ENCODE data around the gene G3BP1. TPM values are rescaled to one million over a fixed set of nuclear protein-coding genes. Genes with fewer than 3 reads are reported as not detected.

The G3BP1 gene
- total and polyA plus RNA-seq, 5 donors = 25.5 to 121 (median 111) TPM

DNA sequence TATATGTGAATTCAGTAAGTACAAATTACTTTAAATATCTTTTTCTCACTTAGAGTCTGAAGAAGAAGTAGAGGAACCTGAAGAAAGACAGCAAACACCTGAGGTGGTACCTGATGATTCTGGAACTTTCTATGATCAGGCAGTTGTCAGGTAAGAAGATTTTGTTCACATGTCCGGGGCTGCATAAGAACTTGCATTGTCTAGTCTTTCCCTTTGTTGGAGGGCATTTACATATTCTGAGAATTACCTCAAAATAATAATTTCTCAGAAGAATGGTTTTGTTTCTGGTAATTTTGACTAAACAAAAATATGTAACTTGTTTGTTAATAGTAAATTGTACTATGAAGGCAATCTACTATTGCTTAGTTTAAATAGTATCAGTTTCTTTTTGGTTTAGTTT lies 23.7 kb downstream of the G3BP1 start:
- Histone ChIP-seq H3K27ac (ENCODE audit: low read length) (no peak overlapping the region), H3K27me3 (ENCODE audit: control insufficient read depth, insufficient read depth) (no peaks in the 10 kb centered on the region), H3K9me3 (ENCODE audit: control insufficient read depth, low read length) (no peaks in the 10 kb centered on the region), H3K4me1 (ENCODE audit: control insufficient read depth, insufficient read depth, low read length) (no peaks in the 10 kb centered on the region), H3K4me3 (ENCODE audit: low read length) (no peak overlapping the region)
- ATAC-seq (no peak), DNase-seq (no peak)
- intact Hi-C loops (cut with DNase I) = no loop called here
- WGBS = 93% methylated on average over 1 of the region's 1 CpG

DNA sequence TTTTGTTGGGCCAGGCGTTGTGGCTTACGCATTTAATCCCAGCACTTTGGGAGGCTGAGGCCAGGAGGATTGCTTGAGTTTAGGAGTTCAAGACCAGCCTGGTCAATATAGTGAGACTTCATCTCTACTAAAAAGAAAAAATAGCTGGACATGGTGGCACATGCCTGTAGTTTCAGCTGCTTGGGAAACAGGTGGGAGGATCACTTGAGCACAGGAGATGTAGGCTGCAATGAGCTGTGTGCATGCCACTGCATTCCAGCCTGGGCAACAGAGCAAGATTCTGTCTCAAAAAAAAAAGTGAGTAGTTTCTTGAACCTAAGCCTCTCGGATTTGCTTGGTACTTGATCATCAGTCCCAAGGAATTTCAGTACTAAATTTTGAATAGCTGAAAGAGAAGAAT lies 26.9 kb downstream of the G3BP1 start:
- intact Hi-C loops (cut with DNase I) = no loop called here
- DNase-seq (peak in 1 of 3 donors; percentile 9), ATAC-seq (no peak)
- H3K27ac ChIP-seq (ENCODE audit: low read length) = no peak overlapping the region
- no peaks in the 10 kb centered on the region for H3K9me3 ChIP-seq (ENCODE audit: control insufficient read depth, low read length)
- 93% methylated on average over 3 of the region's 3 CpGs for WGBS
- H3K4me3 ChIP-seq (ENCODE audit: low read length) = no peak overlapping the region
- H3K27me3 ChIP-seq (ENCODE audit: control insufficient read depth, insufficient read depth) = no peaks in the 10 kb centered on the region
- no peaks in the 10 kb centered on the region for H3K4me1 ChIP-seq (ENCODE audit: control insufficient read depth, insufficient read depth, low read length)

DNA sequence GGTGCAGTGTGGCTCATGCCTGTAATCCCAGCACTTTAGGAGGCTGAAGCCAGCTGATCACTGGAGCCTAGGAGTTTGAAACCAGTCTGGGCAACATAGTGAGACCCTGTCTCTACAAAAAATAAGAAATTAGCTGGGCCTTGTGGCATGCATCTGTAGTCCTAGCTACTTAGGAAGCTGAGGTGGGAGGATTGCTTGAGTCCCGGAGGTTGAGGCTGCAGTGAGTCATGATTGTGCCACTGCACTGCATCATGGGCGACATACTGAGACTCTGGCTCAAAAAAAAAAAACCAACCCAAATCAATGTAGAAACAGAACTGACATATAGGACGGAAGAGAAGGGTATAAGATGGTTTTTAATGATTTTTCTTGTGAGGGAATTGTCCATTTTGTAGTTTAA lies 27.7 kb downstream of the G3BP1 start:
- no peak for ATAC-seq
- intact Hi-C loops (cut with DNase I) = no loop called here
- 77% methylated on average over 3 of the region's 3 CpGs for WGBS

DNA sequence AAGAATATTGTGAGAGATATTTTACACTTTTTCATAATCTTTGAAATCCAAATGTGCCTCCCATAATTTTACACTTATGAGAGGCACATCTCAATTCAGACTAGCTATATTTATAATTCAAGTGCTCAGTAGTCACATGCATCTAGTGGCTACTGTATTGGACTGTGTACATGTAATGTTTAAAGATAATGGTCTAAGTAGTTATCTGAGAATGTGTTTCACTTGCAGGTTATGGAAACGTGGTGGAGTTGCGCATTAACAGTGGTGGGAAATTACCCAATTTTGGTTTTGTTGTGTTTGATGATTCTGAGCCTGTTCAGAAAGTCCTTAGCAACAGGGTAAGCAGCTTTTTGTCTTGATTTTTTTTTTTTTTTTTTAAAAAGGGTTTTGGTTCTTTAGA lies 28.8 kb downstream of the G3BP1 start:
- ATAC-seq (no peak), DNase-seq (no peak)
- Histone ChIP-seq H3K4me1 (ENCODE audit: control insufficient read depth, insufficient read depth, low read length) (no peaks in the 10 kb centered on the region), H3K27ac (ENCODE audit: low read length) (no peak overlapping the region), H3K4me3 (ENCODE audit: low read length) (no peak overlapping the region), H3K9me3 (ENCODE audit: control insufficient read depth, low read length) (no peaks in the 10 kb centered on the region), H3K27me3 (ENCODE audit: control insufficient read depth, insufficient read depth) (no peaks in the 10 kb centered on the region)
- intact Hi-C loops (cut with DNase I) = no loop called here
- 68% methylated on average over 2 of the region's 2 CpGs for WGBS

More for the DNA sequence above, 27.7 kb downstream of the G3BP1 start:
- Histone ChIP-seq H3K4me1 (ENCODE audit: control insufficient read depth, insufficient read depth, low read length) (no peaks in the 10 kb centered on the region), H3K27me3 (ENCODE audit: control insufficient read depth, insufficient read depth) (no peaks in the 10 kb centered on the region), H3K4me3 (ENCODE audit: low read length) (no peak overlapping the region), H3K9me3 (ENCODE audit: control insufficient read depth, low read length) (no peaks in the 10 kb centered on the region), H3K27ac (ENCODE audit: low read length) (no peak overlapping the region)
- DNase-seq = no peak

DNA sequence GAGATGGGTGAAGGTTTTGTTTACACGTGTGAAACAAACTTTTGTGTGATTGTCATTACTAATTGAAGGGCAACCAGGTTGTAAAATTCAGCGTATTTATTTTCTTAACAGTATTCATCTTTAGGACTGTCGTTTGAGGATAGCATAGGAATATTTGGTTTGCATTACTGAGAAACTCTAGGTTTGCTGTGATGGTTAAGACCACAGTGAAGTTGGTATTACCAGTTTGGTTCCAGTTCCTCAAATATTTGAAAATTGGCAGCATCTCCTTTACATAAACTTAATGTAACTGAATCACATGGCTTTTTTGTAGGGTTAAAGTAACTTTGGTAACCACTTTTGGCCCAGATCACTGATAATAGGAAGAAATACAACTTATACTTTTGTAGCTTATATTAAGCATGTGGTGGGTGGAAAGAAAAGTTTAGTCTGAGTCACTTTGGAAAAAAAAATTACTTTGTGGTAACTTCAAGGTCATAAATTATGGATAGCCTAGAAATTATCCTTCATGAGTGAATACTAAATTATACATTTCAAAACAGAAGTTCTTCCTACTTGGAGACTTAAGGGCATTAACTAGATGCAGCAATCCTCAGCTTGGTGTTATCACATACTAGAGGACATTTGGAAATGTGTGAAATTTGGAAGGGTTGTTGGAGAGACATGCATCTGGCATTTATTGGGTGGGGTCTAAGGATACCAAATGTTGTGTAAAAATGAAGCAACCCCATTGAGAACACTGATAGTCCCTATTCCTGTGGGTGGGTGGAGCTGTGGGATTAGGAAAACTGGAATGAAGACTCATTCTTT lies 33.9 kb downstream of the G3BP1 start:
- no peak overlapping the region for H3K27ac ChIP-seq (ENCODE audit: low read length)
- intact Hi-C loops (cut with DNase I) = no loop called here
- no peak for DNase-seq
- peaks cover 3% of the 10 kb centered on the region for H3K4me1 ChIP-seq (ENCODE audit: control insufficient read depth, insufficient read depth, low read length)
- WGBS = 93% methylated on average over 3 of the region's 3 CpGs
- H3K9me3 ChIP-seq (ENCODE audit: control insufficient read depth, low read length) = no peaks in the 10 kb centered on the region
- ATAC-seq = peak; percentile 86 to 91
- no peak overlapping the region for H3K4me3 ChIP-seq (ENCODE audit: low read length)
- H3K27me3 ChIP-seq (ENCODE audit: control insufficient read depth, insufficient read depth) = no peaks in the 10 kb centered on the region

DNA sequence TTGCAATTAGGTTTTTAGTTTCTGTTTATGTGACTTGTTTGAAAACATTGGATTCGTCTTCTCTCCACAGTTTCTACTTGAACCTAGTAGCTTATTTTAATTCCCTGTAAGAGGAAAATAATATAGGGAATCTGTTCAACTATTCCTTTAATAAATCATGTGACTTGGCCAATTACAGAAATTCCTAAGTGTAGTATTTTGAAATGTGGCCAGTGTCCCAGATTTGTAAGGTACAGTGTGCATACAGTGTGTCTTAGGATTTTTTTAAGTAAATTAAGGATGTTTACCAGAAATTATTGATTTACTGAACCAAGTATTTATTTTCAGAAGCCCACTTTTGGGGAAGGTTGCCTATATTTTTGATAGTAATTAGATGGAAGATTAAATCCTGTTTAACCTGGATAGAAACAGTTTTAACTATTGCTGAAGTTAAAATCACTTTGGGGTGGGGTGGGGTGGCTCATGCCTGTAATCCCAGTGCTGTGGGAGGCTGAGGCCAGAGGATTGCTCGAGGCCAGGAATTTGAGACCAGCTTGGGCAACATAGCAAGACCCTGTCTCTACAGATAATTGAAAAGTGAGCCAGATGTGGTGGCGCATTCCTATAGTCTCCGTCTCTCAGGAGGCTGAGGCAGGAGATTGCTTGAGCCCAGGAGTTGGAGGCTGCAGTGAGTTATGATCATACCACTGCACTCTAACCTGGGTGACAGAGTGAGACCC lies 36.9 kb downstream of the G3BP1 start:
- 83% methylated on average over 4 of the region's 4 CpGs for WGBS
- peaks cover 8% of the 10 kb centered on the region for H3K4me1 ChIP-seq (ENCODE audit: control insufficient read depth, insufficient read depth, low read length)
- no peaks in the 10 kb centered on the region for H3K9me3 ChIP-seq (ENCODE audit: control insufficient read depth, low read length)
- DNase-seq (no peak), ATAC-seq (no peak)
- intact Hi-C loops (cut with DNase I) = no loop called here
- H3K4me3 ChIP-seq (ENCODE audit: low read length) = no peak overlapping the region
- H3K27me3 ChIP-seq (ENCODE audit: control insufficient read depth, insufficient read depth) = no peaks in the 10 kb centered on the region
- H3K27ac ChIP-seq (ENCODE audit: low read length) = no peak overlapping the region

DNA sequence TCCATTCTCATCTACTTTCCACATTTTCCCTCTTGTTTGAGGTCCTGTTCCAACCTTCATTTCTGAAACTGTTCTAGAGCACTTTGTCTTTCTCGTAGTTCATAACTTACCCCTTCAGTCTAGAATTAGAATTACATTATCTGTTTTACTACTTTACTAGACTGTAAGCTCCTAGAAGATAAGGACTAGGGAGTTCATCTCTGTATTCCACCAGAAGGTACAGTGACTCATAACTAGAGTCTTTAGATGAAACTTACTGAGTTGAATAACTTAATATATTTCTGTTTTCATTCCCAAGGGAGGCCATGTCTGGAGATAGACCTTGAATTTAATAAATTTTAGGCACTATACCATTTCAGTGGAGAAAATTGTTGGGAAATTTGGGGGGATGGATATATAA lies 38.7 kb downstream of the G3BP1 start:
- intact Hi-C loops (cut with DNase I) = no loop called here
- DNase-seq (no peak), ATAC-seq (no peak)
- H3K27ac ChIP-seq (ENCODE audit: low read length) = no peak overlapping the region
- no peaks in the 10 kb centered on the region for H3K27me3 ChIP-seq (ENCODE audit: control insufficient read depth, insufficient read depth)
- WGBS = 88% methylated on average over 1 of the region's 1 CpG
- H3K4me3 ChIP-seq (ENCODE audit: low read length) = no peak overlapping the region
- H3K9me3 ChIP-seq (ENCODE audit: control insufficient read depth, low read length) = no peaks in the 10 kb centered on the region
- peaks cover 8% of the 10 kb centered on the region for H3K4me1 ChIP-seq (ENCODE audit: control insufficient read depth, insufficient read depth, low read length)

DNA sequence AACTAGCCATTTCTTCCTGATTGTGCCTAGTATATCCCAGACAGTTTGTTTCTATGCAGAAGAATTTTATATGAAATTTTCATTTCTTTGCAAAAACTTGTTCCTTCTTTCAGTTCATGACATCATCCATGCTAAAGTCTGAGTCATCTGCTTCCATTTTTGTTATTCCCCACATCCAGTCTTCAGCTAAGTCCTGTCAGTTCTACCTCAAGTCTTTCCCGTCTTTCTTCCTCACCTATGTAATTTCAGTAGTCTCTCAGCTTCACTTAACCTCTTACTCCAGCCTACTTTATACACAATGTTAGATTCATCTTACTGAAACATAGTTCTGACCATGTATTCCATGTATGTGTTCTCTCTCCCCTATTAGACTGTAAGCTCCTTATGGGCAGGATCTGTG lies 39.1 kb downstream of the G3BP1 start:
- ATAC-seq = no peak
- no peaks in the 10 kb centered on the region for H3K27me3 ChIP-seq (ENCODE audit: control insufficient read depth, insufficient read depth)
- peaks cover 8% of the 10 kb centered on the region for H3K4me1 ChIP-seq (ENCODE audit: control insufficient read depth, insufficient read depth, low read length)
- H3K27ac ChIP-seq (ENCODE audit: low read length) = no peak overlapping the region
- no peak for DNase-seq
- WGBS = 97% methylated on average over 1 of the region's 1 CpG
- intact Hi-C loops (cut with DNase I) = no loop called here
- H3K4me3 ChIP-seq (ENCODE audit: low read length) = no peak overlapping the region
- H3K9me3 ChIP-seq (ENCODE audit: control insufficient read depth, low read length) = no peaks in the 10 kb centered on the region

DNA sequence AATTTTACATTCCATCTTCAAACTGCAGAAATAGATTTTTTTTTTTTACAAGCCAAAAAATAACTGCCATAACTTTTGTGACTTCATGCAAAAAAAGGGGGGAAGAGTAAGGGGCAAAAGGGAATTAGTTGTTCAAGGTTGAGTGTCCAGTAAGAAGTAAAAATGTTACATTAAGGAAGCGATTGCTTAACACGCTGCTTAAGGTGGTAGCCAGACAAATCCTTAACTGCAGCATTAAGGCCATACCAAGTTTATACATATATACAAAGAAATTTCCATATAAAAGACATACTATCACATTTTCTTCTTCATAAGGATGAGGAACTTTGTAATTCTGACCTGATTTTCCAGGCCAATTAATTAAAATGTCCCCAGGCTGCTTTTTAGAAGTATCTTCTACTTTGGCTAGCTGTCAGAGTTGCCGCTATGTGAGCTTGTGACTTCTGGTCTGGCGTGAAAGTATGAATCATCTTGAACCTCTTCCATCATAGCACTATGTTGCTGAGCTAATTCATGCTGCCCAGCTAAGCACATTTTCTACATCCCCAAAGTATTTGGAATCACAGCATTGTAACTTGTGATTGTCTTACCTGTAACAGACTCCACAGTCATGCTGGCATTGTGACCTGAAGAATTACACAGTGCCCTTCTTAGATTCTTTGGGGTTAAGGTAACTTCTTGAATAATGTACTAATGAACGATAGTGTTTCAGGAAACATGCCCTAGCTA lies 40.0 kb downstream of the G3BP1 start:
- Histone ChIP-seq H3K4me1 (ENCODE audit: control insufficient read depth, insufficient read depth, low read length) (peaks cover 8% of the 10 kb centered on the region), H3K27ac (ENCODE audit: low read length) (peak overlapping the region; percentile 12), H3K4me3 (ENCODE audit: low read length) (no peak overlapping the region), H3K9me3 (ENCODE audit: control insufficient read depth, low read length) (no peaks in the 10 kb centered on the region), H3K27me3 (ENCODE audit: control insufficient read depth, insufficient read depth) (no peaks in the 10 kb centered on the region)
- intact Hi-C loops (cut with DNase I) = no loop called here
- DNase-seq (no peak), ATAC-seq (peak; percentile 86 to 89)
- WGBS = 56% methylated on average over 5 of the region's 5 CpGs

DNA sequence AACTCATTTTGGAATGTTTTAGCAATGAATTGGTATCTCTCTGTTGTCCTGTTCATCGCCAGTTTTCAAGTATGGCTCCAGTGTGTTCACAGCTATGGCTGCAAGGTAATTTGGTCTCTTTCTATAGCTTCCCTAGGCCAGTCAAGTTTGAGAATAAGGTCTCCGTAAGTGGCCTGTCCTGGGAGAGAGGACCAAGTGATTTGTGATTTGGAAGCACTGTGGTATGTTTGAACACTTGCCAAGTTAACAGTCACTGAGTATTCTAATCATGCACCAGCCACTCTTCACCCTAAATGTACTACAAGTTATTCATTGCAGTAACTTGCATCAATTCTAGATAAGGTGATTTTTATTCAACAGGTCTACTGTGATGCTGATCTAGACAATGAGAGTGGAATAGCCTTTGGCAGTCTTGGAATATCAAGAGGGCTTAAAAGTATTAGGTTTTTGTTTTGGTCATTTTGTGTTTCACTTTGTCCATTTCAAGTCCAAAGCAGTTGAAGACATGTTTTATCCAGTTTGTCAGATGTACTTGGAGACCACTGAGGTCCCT lies 41.1 kb downstream of the G3BP1 start:
- Histone ChIP-seq H3K4me3 (ENCODE audit: low read length) (no peak overlapping the region), H3K9me3 (ENCODE audit: control insufficient read depth, low read length) (no peaks in the 10 kb centered on the region), H3K27ac (ENCODE audit: low read length) (no peak overlapping the region), H3K4me1 (ENCODE audit: control insufficient read depth, insufficient read depth, low read length) (peaks cover 8% of the 10 kb centered on the region), H3K27me3 (ENCODE audit: control insufficient read depth, insufficient read depth) (no peaks in the 10 kb centered on the region)
- intact Hi-C loops (cut with DNase I) = no loop called here
- 58% methylated on average over 2 of the region's 2 CpGs for WGBS
- no peak for DNase-seq
- peak; percentile 61 to 68 for ATAC-seq

DNA sequence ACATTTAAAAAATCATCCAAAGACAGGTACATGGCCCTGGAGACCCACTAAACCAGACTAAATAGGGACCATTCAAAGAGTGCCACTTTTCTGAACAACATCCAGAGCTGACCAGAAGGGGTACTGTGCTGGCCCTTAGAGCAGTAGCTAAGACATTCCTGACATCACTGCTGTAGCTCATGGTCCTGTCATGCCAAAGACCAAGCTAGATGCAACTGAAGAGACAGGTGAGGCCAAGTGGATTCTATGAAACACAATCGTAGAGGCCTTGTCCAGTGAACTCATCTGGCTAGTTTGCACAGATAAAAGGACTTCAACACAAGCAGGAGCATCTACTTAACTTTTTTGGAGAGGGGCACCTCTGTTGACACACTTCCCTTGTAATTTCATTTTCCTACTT lies 43.3 kb downstream of the G3BP1 start:
- WGBS = 78% methylated on average over 1 of the region's 1 CpG
- no peak overlapping the region for H3K4me3 ChIP-seq (ENCODE audit: low read length)
- intact Hi-C loops (cut with DNase I) = no loop called here
- ATAC-seq = no peak
- no peak overlapping the region for H3K27ac ChIP-seq (ENCODE audit: low read length)
- H3K27me3 ChIP-seq (ENCODE audit: control insufficient read depth, insufficient read depth) = no peaks in the 10 kb centered on the region
- peaks cover 7% of the 10 kb centered on the region for H3K4me1 ChIP-seq (ENCODE audit: control insufficient read depth, insufficient read depth, low read length)
- no peaks in the 10 kb centered on the region for H3K9me3 ChIP-seq (ENCODE audit: control insufficient read depth, low read length)
- DNase-seq = no peak

Data from right cardiac atrium (tissue), 5 donors.